Ascending aorta (tissue), 2 donors: ENCODE results near the gene EPHA7. TPM values are rescaled to one million over a fixed set of nuclear protein-coding genes. Genes with fewer than 3 reads are reported as not detected.

Source experiments
- DNase-seq, 2 donors: peaks; one replicate each; pipeline ENCODE4 v3.0.0-alpha.2; 2019; ENCODE audit warnings: low spot score in 2 of 2
- H3K27ac ChIP-seq, 2 donors: fragments of 200-600 bp; sonication (generic); one replicate each; pipeline ENCODE4 v1.5.1; 2016 to 2017; ENCODE audit warnings: mild to moderate bottlenecking in 1 of 2
- H3K27me3 ChIP-seq: fragments of 200-600 bp; sonication (generic); one replicate; pipeline ENCODE4 v1.5.1; 2017
- H3K36me3 ChIP-seq, 2 donors: fragments of 200-600 bp; sonication (generic); one replicate each; pipeline ENCODE4 v1.5.1; 2016
- H3K4me1 ChIP-seq, 2 donors: fragments of 200-600 bp; sonication (generic); one replicate each; pipeline ENCODE4 v1.5.1; 2016 to 2017; ENCODE audit warnings: mild to moderate bottlenecking in 1 of 2
- H3K4me3 ChIP-seq, 2 donors: fragments of 200-600 bp; sonication (generic); one replicate each; pipeline ENCODE4 v1.5.1; 2016 to 2017; ENCODE audit warnings: mild to moderate bottlenecking in 1 of 2
- H3K9me3 ChIP-seq, 2 donors: fragments of 200-600 bp; sonication (generic); one replicate each; pipeline ENCODE4 v1.5.1; 2016
- intact Hi-C: fragments of 100-400 bp; cut with DNase I; formaldehyde crosslinking; loops from one replicate; pipeline ENCODE4 v1.15.1; 2023
- total RNA-seq: library from RNA; depleted of rRNA; stranded (reverse); fragments of >200 nt; gene quantifications from one replicate; pipeline ENCODE4 v1.1.0, GENCODE V29; 2016
- TF ChIP-seq, protein P1 (sequence below), 3 experiments: fragments of 200-600 bp in 2 of 3; fragments of 450-650 bp in 1 of 3; sonication (generic) in 2 of 3; IDR thresholded peaks; one replicate each; pipeline ENCODE4 v1.5.1; 2016 to 2019; ENCODE audit warnings: antibody characterized with exemption in 3 of 3, mild to moderate bottlenecking in 1 of 3, moderate library complexity in 1 of 3

Gene EPHA7
- total RNA-seq, 1 donor from 2014 or later: 0.43 TPM

DNA sequence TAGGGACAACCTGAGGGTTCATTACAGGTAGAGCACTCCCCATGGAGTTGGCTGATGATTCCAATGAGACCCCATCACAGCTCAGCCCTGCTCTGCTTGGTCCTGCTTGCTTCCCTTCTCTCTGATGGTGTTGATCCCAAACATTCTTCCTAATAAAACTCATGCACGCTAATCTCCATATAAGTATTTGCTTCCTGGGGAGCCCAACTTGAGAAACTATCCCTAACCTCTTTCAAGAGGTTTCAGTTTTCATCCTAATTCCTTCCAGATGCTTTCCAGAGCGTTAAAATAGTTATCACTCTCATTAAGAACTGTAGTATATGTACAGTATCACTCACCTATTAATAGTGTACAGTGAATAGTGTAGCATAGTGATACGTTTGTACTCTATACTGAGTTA lies 68.1 kb downstream of the EPHA7 start:
- Histone ChIP-seq H3K4me1 (no peaks in the 10 kb centered on the region), H3K27ac (no peak overlapping the region), H3K36me3 (no peaks in the 10 kb centered on the region), H3K9me3 (no peaks in the 10 kb centered on the region), H3K27me3 (no peaks in the 10 kb centered on the region), H3K4me3 (no peak overlapping the region)
- intact Hi-C loops: no loop called here
- no peak for DNase-seq
- TF ChIP-seq, protein P1, sequence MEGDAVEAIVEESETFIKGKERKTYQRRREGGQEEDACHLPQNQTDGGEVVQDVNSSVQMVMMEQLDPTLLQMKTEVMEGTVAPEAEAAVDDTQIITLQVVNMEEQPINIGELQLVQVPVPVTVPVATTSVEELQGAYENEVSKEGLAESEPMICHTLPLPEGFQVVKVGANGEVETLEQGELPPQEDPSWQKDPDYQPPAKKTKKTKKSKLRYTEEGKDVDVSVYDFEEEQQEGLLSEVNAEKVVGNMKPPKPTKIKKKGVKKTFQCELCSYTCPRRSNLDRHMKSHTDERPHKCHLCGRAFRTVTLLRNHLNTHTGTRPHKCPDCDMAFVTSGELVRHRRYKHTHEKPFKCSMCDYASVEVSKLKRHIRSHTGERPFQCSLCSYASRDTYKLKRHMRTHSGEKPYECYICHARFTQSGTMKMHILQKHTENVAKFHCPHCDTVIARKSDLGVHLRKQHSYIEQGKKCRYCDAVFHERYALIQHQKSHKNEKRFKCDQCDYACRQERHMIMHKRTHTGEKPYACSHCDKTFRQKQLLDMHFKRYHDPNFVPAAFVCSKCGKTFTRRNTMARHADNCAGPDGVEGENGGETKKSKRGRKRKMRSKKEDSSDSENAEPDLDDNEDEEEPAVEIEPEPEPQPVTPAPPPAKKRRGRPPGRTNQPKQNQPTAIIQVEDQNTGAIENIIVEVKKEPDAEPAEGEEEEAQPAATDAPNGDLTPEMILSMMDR (IDR thresholded peaks at IDR 0.05): no peak

DNA sequence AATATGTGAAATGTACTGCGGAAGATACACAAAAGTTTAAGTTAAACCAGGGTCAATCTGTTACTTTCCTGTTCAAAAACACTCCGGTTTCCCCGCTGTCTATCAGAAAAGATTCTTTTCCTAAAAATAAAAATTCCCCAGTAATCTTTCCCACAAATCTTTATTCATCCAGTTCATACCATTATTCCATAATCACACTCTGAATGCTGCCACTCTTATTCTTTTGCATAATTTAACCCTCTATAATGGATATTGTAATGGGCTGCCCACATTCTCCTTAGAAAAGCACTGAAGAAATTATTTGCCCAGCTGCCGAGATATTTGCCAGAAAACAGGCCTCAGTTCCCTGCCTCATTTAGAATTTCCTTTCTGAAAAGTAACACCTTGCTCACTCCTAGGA lies 68.6 kb downstream of the EPHA7 start:
- no peaks in the 10 kb centered on the region for H3K36me3 ChIP-seq
- no peak for DNase-seq
- H3K4me1 ChIP-seq: no peaks in the 10 kb centered on the region
- intact Hi-C loops: no loop called here
- TF ChIP-seq, protein P1 (IDR thresholded peaks at IDR 0.05): no peak
- no peak overlapping the region for H3K27ac ChIP-seq
- no peaks in the 10 kb centered on the region for H3K9me3 ChIP-seq
- no peaks in the 10 kb centered on the region for H3K27me3 ChIP-seq
- H3K4me3 ChIP-seq: no peak overlapping the region

DNA sequence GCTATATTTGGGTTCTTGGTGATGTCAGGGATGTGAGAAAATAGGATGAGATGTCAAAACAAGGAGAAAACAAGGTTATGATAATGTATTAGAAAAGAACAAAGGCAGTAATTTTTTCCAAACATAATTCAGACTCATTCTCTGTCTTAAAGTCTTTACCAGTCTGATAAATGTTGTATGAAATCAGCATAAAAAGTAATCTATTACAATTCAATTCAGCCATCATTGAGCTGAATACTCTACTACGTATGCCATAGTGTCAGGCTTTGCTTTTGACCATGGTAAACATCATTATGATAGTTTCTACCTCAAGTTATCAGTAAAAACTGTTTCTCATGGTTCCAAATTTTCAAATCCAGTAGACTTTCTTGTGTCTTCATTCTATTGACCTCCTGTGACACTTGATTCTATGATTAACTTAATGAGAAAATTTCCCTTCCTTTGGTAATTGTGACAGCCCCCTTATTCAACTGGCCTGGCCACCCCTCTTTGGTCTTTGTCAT lies 75.0 kb downstream of the EPHA7 start:
- intact Hi-C loops: no loop called here
- no peaks in the 10 kb centered on the region for H3K9me3 ChIP-seq
- DNase-seq: no peak
- TF ChIP-seq, protein P1 (IDR thresholded peaks at IDR 0.05): no peak
- no peak overlapping the region for H3K4me3 ChIP-seq
- no peaks in the 10 kb centered on the region for H3K27me3 ChIP-seq
- H3K27ac ChIP-seq: no peak overlapping the region
- H3K36me3 ChIP-seq: no peaks in the 10 kb centered on the region
- no peaks in the 10 kb centered on the region for H3K4me1 ChIP-seq

DNA sequence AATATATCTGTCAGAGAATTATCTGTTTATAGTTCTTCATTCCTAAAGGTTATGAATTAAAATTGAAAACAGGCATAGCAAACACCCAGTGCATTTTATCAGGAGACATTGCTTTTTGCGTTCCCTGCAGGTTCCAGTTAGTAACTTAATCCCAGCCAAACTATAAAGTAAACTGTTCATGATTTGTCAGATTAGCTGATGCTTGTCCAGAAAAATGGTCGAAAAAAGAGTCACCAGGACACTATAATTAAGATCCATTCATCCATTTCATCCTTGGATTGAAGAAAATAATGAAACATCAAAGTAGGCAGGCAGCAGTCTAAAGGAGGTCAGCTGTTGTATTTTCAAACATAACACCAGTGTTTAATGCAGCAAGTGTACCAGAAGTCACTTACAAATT lies 75.9 kb downstream of the EPHA7 start:
- intact Hi-C loops: no loop called here
- Histone ChIP-seq H3K27me3 (no peaks in the 10 kb centered on the region), H3K4me3 (no peak overlapping the region), H3K36me3 (no peaks in the 10 kb centered on the region), H3K4me1 (no peaks in the 10 kb centered on the region), H3K9me3 (no peaks in the 10 kb centered on the region), H3K27ac (no peak overlapping the region)
- TF ChIP-seq, protein P1 (IDR thresholded peaks at IDR 0.05): no peak
- no peak for DNase-seq

DNA sequence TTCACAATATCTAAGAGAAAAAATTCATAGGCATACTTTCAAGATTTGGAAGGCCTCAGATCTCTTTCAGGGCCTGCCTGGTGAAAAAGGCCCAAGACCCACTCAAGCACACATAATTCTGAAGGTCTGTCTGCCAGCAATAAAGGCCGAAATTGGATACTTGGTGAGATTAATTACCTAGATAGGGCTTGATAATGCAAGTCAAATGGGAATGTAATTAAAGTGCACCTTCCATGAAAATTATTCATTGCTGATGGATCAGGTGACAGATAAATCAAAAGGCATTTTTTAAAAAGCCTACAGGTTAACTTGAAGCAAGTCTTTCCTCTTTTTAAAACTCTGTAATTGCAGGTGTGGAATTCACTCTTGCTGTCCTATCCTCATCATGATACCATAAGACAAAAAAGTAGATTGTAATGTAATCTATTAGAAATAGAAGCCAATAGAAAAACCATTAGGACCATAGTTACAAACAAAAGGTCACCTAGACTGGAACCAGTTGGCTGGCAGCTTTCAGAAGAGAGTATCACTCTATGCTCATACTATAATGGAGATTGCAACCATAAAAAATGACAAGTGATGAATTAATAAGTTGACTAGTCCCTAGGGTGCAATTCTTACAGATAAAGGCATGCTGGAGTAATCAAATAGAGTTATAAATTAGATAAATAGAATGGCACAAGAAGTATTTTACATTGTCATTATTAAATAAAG lies 77.3 kb downstream of the EPHA7 start:
- TF ChIP-seq, protein P1 (IDR thresholded peaks at IDR 0.05): no peak
- Histone ChIP-seq H3K27ac (no peak overlapping the region), H3K4me3 (no peak overlapping the region), H3K36me3 (no peaks in the 10 kb centered on the region), H3K27me3 (no peaks in the 10 kb centered on the region), H3K9me3 (no peaks in the 10 kb centered on the region), H3K4me1 (no peaks in the 10 kb centered on the region)
- intact Hi-C loops: no loop called here
- DNase-seq: no peak
